Measurements from ENCODE around the gene BANF2.
"Not testable (repeated sequence)": the region's sequence is repeated elsewhere in the genome, so short reads cannot be mapped to it uniquely, and the experiment has no call there.

The BANF2 gene

GRCh38 chr20:17699931-17700351, at the start of gene BANF2:
Gene BANF2, plus strand, starts transcription at chr20:17699966. Its CDS starts 25,060 bp downstream, at chr20:17725026.
- no peak for DNase-seq (ENCODE audit: low read depth)

DNA sequence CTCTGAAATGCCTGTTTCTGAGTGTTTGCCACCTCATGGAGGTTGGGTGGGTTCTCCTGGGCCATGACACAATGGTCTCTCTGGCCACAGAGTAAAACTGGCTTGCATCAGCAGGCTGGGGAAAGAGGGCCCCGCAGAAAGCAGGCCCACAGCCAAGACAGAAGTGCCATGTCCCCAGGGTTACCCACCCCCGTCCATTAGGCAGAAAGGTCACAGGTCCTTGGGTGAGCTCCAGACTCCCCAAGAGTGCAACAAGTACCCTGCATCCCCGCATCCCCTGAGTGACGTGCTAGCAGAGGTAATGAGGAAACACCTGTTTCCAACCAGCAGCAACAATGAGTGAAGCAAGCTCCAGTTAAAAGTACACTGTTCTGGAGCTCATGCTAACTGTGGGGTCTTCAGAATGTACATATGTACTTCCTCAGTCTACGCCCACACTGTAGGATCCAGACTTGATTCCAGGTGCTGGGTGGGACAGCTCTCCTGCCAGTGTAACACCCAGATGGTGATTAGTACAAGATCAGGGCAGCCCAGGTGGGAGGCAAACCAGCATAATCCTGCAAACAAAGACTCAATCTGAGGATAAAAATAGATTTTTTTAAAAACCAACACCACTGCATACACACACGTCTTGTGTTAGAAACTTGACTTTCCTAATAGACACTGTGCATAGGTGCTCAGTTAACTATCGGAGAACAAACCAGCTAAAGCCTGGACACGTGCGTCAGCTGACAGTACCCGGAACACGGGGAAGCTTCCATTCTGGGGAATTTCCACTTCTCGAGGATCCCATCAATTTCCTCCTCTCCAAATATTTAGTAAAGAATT, 49.3 kb upstream of the BANF2 start:
- no peak for DNase-seq (ENCODE audit: low read depth)

DNA sequence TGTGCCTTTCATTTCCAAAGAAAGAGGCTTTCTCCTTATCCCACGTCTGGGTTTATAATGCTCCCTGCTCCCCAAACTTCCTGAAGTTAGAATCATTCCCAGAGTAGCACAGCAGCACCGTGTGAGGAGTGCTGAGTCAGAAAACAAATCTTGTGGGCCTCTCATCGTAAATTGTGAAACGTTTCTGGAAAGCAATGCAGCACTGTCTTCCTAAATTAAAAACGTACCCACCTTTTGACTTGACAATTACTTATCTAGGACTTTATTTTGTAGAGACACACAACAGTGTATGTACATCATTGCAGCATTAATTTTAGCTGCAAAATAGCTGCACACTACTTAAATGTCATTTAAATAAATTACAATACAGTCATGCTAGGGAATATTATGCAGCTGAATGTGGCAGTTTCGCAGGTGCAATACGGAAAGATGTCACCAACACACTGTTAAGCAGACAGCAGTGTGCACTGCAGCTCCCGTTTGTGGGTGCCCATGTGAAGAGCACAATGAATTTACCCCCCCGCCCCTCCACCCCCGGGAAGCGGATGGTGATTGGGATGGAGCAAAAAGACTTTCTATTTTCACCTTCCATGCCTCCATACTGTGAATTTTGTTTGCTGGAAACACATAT, 48.5 kb upstream of the BANF2 start:
- DNase-seq (ENCODE audit: low read depth): no peak

GRCh38 chr20:17651760-17652388, 47.9 kb upstream of the BANF2 start:
- DNase-seq (ENCODE audit: low read depth): no peak

GRCh38 chr20:17652411-17652810, 47.4 kb upstream of the BANF2 start:
- no peak for DNase-seq (ENCODE audit: low read depth)

- no peak for DNase-seq (ENCODE audit: low read depth)
These were observed 45.7 kb upstream of the BANF2 start for GRCh38 chr20:17653835-17654648.

DNA sequence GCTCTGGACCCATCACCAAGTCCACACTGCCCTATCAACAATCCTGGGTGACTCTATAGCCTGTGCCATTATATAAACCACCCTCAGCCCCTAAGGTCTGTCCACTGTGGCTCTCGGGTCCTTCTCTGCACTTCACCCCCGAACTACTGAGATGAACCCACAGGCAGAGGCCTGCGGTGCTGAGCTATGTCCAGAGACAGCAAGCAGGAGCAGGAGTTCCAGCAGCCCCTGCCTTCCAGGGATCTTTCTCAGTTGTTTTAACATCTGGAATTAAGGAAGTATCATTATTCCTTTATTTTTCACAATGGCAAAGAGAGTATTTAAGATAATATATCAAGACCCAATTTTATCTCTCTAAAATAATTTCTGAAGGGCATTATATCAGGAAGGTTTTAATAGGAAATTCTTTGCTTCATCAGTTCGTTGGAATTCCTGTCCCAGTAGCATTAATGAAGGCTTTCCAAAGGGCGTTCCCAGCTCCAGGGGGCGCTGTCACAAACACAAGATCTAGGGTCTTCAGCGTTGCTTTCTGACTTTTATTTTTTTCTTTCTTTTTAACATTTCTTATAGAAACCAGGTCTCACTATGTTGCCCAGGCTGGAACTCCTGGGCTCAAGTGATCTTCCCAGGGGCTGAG, 45.0 kb upstream of the BANF2 start:
- no peak for DNase-seq (ENCODE audit: low read depth)

- DNase-seq (ENCODE audit: low read depth): no peak
These were observed 44.5 kb upstream of the BANF2 start for GRCh38 chr20:17655286-17655651.

DNA sequence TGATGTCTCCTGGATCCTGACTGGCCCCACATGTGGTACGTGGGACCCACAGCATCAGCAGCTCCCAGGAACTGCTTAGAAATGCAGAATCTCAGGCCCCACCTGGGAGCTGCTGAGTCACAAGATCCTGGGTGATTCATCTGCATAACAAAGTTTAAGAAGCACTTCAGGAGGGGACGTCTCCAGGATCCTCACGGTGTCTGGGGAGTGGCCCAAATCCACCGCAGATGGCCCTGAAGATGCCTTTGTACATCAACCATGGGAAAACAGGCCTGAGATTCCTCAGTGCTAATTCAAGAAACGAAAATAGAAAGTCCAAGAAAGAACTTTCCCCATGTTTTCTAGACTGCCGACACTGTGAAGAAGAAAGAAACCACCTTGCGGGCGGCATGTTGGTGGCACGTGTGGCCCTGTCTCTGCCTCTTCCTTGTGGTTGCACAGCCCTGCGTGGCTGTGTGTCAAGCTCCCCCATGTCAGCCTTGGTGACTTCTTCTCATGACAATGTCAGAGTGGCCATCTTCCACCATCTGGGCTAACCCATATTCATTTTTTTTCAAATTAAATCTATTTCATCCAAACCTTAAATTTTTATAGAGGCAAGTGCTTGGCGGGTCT, 43.8 kb upstream of the BANF2 start:
- no peak for DNase-seq (ENCODE audit: low read depth)

GRCh38 chr20:17657079-17657825, 42.5 kb upstream of the BANF2 start:
- no peak for DNase-seq (ENCODE audit: low read depth)

GRCh38 chr20:17657898-17658647, 41.7 kb upstream of the BANF2 start:
- no peak for DNase-seq (ENCODE audit: low read depth)

DNA sequence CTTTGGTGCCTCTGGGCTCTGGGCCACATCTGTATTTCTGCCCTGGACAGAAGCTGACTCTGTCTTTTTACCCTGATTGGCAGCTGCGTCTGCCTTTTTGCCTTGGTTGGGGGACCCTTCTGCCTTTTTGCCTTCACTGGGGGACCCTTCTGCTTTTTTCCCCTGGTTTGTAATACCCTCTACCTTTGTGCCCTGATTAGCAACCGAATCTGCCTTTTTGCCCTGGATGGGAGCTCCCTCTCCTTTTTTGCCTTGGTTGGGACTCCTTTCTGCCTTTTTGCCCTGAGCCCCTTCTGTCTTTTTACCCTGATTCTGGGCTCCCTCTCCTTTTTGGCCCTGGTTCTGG, 41.1 kb upstream of the BANF2 start:
- DNase-seq (ENCODE audit: low read depth): no peak

DNA sequence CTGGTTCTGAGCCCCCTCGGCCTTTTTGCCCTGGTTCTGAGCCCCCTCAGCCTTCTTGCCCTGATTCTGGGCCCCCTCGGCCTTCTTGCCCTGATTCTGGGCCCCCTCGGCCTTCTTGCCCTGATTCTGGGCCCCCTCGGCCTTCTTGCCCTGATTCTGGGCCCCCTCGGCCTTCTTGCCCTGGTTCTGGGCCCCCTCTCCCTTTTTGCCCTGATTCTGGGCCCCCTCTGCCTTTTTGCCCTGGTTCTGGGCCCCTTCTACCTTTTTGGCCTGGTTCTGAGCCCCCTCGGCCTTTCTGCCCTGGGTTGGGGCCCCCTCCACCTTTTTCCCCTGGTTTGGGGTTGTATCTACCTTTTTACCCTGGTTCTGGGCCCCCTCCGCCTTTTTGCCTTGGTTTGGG, 40.4 kb upstream of the BANF2 start:
- DNase-seq (ENCODE audit: low read depth): not testable (repeated sequence)

- no peak for DNase-seq (ENCODE audit: low read depth)
These were observed 40.0 kb upstream of the BANF2 start for GRCh38 chr20:17659801-17660200.

DNA sequence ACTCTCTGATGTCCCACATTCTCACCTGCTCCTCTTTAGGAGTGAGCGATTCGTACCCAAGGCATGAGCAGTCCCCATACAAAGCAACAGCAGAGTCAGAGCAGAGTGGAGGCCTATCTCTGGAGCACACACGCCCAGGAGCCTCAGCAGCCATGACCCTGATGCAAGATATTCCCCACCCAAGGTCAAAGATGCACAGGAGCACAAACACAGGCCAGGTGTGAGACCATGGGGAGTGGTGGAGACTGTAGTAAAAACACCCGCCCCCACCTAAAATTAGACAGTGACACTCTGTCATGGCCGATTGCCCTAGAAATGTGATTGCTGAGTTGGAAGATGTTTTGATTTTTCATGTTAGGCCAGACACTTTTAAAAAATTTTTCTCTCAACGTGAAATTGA, 39.1 kb upstream of the BANF2 start:
- no peak for DNase-seq (ENCODE audit: low read depth)

DNA sequence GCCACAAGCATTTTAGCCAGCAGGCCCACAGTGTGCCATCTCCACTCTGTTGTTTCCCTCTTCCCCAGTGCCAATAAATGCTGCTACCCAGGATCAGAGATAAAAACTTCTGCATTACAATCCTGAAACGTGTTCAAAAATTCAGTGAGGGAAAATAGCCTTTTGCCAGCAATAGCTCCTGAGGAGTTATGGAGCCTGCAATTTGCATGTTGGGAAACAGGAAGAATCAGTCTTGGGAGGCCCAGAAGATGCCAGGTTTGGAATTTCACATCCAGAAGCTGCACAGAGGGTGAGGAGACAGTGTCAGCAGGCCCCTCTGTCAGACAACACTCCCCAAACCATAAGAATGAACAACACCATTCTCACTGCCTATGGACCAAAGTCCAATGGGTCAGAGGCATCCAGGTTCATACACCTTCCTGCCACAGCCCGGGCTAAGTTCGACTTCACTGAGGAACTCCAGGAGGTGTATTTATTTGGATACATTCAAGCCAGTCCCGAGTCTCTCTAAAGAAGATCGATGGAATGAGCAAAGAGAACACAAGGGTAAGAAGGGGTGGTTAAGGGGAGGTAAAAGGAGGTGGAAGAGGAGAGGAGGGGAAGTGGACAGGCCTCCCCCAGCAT, 38.5 kb upstream of the BANF2 start:
- no peak for DNase-seq (ENCODE audit: low read depth)

- no peak for DNase-seq (ENCODE audit: low read depth)
These were observed 37.3 kb upstream of the BANF2 start for GRCh38 chr20:17662333-17663039.

DNA sequence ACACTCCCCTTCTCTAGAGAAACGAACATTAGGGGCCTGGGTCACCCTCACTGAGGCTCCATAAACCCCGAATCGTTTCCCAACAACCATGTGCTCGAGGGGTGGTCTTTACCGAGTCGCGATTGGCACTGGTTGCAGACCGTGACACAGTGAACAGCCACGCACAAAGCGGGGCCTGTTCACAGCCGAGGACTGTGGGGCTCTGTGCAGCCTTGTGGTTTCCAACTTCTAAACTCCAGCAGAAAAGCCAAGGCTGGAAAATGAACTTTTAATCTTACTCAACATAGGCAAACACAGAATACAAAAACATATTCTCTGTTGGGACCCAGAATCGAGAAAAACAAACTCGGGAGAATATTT, 36.7 kb upstream of the BANF2 start:
- DNase-seq (ENCODE audit: low read depth): no peak

DNA sequence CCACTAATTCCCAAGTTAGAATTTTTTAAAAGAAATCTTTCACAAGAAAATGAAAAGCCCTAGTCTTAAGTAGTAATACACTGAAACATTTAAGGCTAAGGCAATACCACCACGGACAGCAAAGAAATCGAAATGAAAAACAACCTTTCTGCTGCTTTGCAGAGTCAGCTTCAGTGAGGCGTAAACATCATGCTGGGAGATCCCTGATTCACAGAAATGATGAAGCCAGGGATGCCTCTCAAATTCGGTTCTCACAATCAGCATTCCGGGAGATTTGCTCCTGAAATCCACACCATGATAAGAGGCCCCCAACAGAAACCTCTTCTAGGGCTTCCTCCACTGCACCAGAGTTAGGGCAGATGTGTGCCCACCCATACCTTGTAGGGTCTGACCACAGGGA, 36.3 kb upstream of the BANF2 start:
- no peak for DNase-seq (ENCODE audit: low read depth)
